Measurements from ENCODE around the gene STRN4. TPM values are rescaled to one million over a fixed set of nuclear protein-coding genes. Genes with fewer than 3 reads are reported as not detected.
A peak's percentile ranks its signal among the peaks of the same experiment; 100 is the strongest.

Gene STRN4
- total and polyA plus RNA-seq, 2 donors (not counting 3 experiments of a cell fraction or from before 2014, with no cell fraction given) = 116 to 144 TPM

- dilution Hi-C loops (cut with MboI; ENCODE audit: extremely low pct_ligation_motif_present, low sequenced_read_pairs) = no loop called here
- DNase-seq (ENCODE audit: low read depth, low spot score) (peak; percentile 36), FAIRE-seq (no peak)
- H3K4me2 ChIP-seq (ENCODE audit: insufficient read depth, low read length) = no peak overlapping the region
- no peaks in the 10 kb centered on the region for H3K9me1 ChIP-seq (replicated peaks; ENCODE audit: control insufficient read depth, extremely low read depth, insufficient read depth, low read length)
- H3K36me3 ChIP-seq (ENCODE audit: control insufficient read depth in 2 of 2, extremely low read depth in 1 of 2, insufficient read depth in 2 of 2, low read length in 2 of 2) = peaks cover 25 to 41% of the 10 kb centered on the region in 2 experiments
- BruUV-seq (replicated peaks) = TSS peak; percentile 64
- CTCF ChIA-PET = interaction anchor here (1.0 to 2.5 kb wide), 3 partner anchors 13 to 23 kb away, joined by 3 to 15 read pairs (median 3); partner anchors contain the start of gene DACT3
- POLR2A ChIA-PET = interaction anchor here (0.6 kb wide), 1 partner anchor 144 kb away, joined by 3 read pairs; no protein-coding TSS in a partner anchor
- TF ChIP-seq EZH2 (IDR thresholded peaks at IDR 0.05; ENCODE audit: borderline replicate concordance, low read depth, low read length, severe bottlenecking) = no peak
- no peak for TF ChIP-seq FOS (IDR thresholded peaks at IDR 0.05; ENCODE audit: borderline replicate concordance, insufficient read depth, low read length)
- TF ChIP-seq MAX (IDR thresholded peaks at IDR 0.05; ENCODE audit: insufficient read depth, insufficient read length) = no peak
- no peak for TF ChIP-seq POLR2A (IDR thresholded peaks at IDR 0.05; ENCODE audit: low read depth, low read length)
- no peak for TF ChIP-seq CTCF (IDR thresholded peaks at IDR 0.05; ENCODE audit: extremely low read depth in 1 of 2, insufficient read depth in 1 of 2, low read depth in 1 of 2, low read length in 2 of 2)
- no peak for TF ChIP-seq GATA2 (IDR thresholded peaks at IDR 0.05; ENCODE audit: insufficient read depth, insufficient read length, low read depth, low read length)
- TF ChIP-seq JUN (IDR thresholded peaks at IDR 0.05; ENCODE audit: borderline replicate concordance, insufficient read depth, insufficient read length, low read depth) = no peak
- no peak for TF ChIP-seq POLR2AphosphoS5 (IDR thresholded peaks at IDR 0.05; ENCODE audit: insufficient read depth, low read depth, low read length)
- no peak for TF ChIP-seq MYC (IDR thresholded peaks at IDR 0.05; ENCODE audit: low read depth, low read length)
- intact Hi-C loops (cut with micrococcal nuclease) = no loop called here
- H4K20me1 ChIP-seq (replicated peaks; ENCODE audit: control insufficient read depth, extremely low read depth, insufficient read depth, low read length) = no peaks in the 10 kb centered on the region
- H3K79me2 ChIP-seq (ENCODE audit: control insufficient read depth, insufficient read depth, low read length) = no peaks in the 10 kb centered on the region
- no peaks in the 10 kb centered on the region for H3K27me3 ChIP-seq (ENCODE audit: control insufficient read depth in 2 of 2, insufficient read depth in 2 of 2, low read length in 2 of 2)
- H3K27ac ChIP-seq (ENCODE audit: insufficient read depth, low read depth, low read length) = no peak overlapping the region
- H3K9me3 ChIP-seq (replicated peaks; ENCODE audit: control insufficient read depth, insufficient read depth, low read length) = no peaks in the 10 kb centered on the region
- H3K4me3 ChIP-seq (replicated peaks in 1 of 3; ENCODE audit: insufficient read depth in 1 of 3, low read depth in 1 of 3, low read length in 3 of 3) = no peak overlapping the region
- H2AFZ ChIP-seq (ENCODE audit: low read depth, low read length) = no peak overlapping the region
- no peak overlapping the region for H3K9ac ChIP-seq (replicated peaks; ENCODE audit: extremely low read depth, insufficient read depth, low read length)
- peaks cover 4% of the 10 kb centered on the region for H3K4me1 ChIP-seq (ENCODE audit: control insufficient read depth, extremely low read depth, insufficient read depth, low read length)
These were observed 71.7 kb downstream of the STRN4 start for GRCh38 chr19:46674416-46675178.
